ENCODE measurements around the gene KRTAP10-5.
"Not testable (repeated sequence)": the region's sequence is repeated elsewhere in the genome, so short reads cannot be mapped to it uniquely, and the experiment has no call there.

The KRTAP10-5 gene

GRCh38 chr21:44610157-44610843 is 29.9 kb upstream of the KRTAP10-5 start:
- DNase-seq (ENCODE audit: low read depth), result not testable (repeated sequence)

- DNase-seq (ENCODE audit: low read depth), result no peak
These were observed 28.8 kb upstream of the KRTAP10-5 start for GRCh38 chr21:44609193-44609592.

- DNase-seq (ENCODE audit: low read depth), result no peak
These were observed 26.1 kb upstream of the KRTAP10-5 start for GRCh38 chr21:44606495-44606894.

GRCh38 chr21:44603911-44604310 is 23.5 kb upstream of the KRTAP10-5 start:
- DNase-seq (ENCODE audit: low read depth), result no peak

GRCh38 chr21:44603109-44603875 is 22.9 kb upstream of the KRTAP10-5 start:
- DNase-seq (ENCODE audit: low read depth), result no peak

GRCh38 chr21:44602463-44602850 is 22.1 kb upstream of the KRTAP10-5 start:
- DNase-seq (ENCODE audit: low read depth), result no peak

- no peak for DNase-seq (ENCODE audit: low read depth)
These were observed 21.4 kb upstream of the KRTAP10-5 start for GRCh38 chr21:44601596-44602462.

GRCh38 chr21:44601091-44601490 is 20.7 kb upstream of the KRTAP10-5 start:
- not testable (repeated sequence) for DNase-seq (ENCODE audit: low read depth)

GRCh38 chr21:44600118-44600978 is 19.9 kb upstream of the KRTAP10-5 start, which contains the start of gene KRTAP10-7:
TSS of gene KRTAP10-7 (plus strand) at chr21:44600597. CDS start at chr21:44600622, 25 bp downstream.
- DNase-seq (ENCODE audit: low read depth), result not testable (repeated sequence)

GRCh38 chr21:44599264-44600029 is 19.0 kb upstream of the KRTAP10-5 start:
- no peak for DNase-seq (ENCODE audit: low read depth)

- DNase-seq (ENCODE audit: low read depth), result no peak
These were observed 17.7 kb upstream of the KRTAP10-5 start for GRCh38 chr21:44598061-44598460.

GRCh38 chr21:44596068-44596725 is 15.8 kb upstream of the KRTAP10-5 start:
- no peak for DNase-seq (ENCODE audit: low read depth)

GRCh38 chr21:44595524-44595923 is 15.1 kb upstream of the KRTAP10-5 start:
- DNase-seq (ENCODE audit: low read depth), result no peak

GRCh38 chr21:44594406-44594916 is 14.1 kb upstream of the KRTAP10-5 start:
- DNase-seq (ENCODE audit: low read depth), result no peak

- DNase-seq (ENCODE audit: low read depth), result no peak
These were observed 13.4 kb upstream of the KRTAP10-5 start for GRCh38 chr21:44593598-44594405.

- DNase-seq (ENCODE audit: low read depth), result no peak
These were observed 12.3 kb upstream of the KRTAP10-5 start, which contains the start of gene KRTAP10-6 for GRCh38 chr21:44592446-44593311. TSS of gene KRTAP10-6 (minus strand) at chr21:44592505. CDS start at chr21:44592484, 21 bp downstream.

- DNase-seq (ENCODE audit: low read depth), result not testable (repeated sequence)
These were observed 11.4 kb upstream of the KRTAP10-5 start for GRCh38 chr21:44591801-44592130.
